Measurements from ENCODE around the gene CNEP1R1. TPM values are rescaled to one million over a fixed set of nuclear protein-coding genes. Genes with fewer than 3 reads are reported as not detected.

CNEP1R1 gene
- total and polyA plus RNA-seq, 9 of the 15 experiments (the other 6 are each of a cell fraction or from before 2014, with no cell fraction given) = 7.6 to 20.1 (median 10.6) TPM

DNA sequence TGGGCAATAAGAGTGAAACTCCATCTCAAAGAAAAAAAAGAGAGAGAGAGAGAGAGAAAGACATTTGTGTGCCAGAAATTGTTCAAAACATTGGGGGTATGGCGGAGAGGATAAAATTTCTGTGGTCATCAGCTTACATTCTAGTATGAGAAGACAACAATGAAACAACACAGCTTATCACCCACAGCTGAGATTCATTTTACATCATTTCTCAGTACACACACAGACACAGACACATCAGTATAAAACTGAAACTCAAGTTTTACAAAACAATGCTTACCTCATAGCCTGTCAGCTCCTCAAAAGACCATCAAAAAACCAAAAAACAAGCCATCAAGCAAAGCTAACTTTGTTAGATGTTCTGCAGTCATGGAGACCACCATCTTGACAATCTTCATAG, 31.4 kb upstream of the CNEP1R1 start:
- intact Hi-C loops (cut with micrococcal nuclease) = no loop called here
- no peak overlapping the region for H3K4me3 ChIP-seq
- H3K27me3 ChIP-seq (ENCODE audit: control insufficient read depth in 2 of 2, insufficient read depth in 2 of 2, low read length in 2 of 2) = peaks cover 2 to 11% of the 10 kb centered on the region in 2 experiments; a peak in 3 of 5 replicates
- 0% methylated on average over 1 of the region's 1 CpG for WGBS (ENCODE audit: insufficient coverage, low coverage, missing lambda C conversion rate)
- TF ChIP-seq FOXA3 (CRISPR knock-in tag; conservative IDR thresholded peaks at IDR 0.05 in 1 of 2, IDR thresholded peaks at IDR 0.05 in 1 of 2) (no peak), NBN (IDR thresholded peaks at IDR 0.05; ENCODE audit: low read depth) (no peak), KDM1A (IDR thresholded peaks at IDR 0.05) (no peak), FOXP1 (CRISPR knock-in tag; IDR thresholded peaks at IDR 0.05) (no peak), SMARCA4 (IDR thresholded peaks at IDR 0.05) (no peak), SAFB2 (IDR thresholded peaks at IDR 0.05; ENCODE audit: borderline replicate concordance, low read depth, low read length, severe bottlenecking) (no peak)
- TF ChIP-seq, protein P1, sequence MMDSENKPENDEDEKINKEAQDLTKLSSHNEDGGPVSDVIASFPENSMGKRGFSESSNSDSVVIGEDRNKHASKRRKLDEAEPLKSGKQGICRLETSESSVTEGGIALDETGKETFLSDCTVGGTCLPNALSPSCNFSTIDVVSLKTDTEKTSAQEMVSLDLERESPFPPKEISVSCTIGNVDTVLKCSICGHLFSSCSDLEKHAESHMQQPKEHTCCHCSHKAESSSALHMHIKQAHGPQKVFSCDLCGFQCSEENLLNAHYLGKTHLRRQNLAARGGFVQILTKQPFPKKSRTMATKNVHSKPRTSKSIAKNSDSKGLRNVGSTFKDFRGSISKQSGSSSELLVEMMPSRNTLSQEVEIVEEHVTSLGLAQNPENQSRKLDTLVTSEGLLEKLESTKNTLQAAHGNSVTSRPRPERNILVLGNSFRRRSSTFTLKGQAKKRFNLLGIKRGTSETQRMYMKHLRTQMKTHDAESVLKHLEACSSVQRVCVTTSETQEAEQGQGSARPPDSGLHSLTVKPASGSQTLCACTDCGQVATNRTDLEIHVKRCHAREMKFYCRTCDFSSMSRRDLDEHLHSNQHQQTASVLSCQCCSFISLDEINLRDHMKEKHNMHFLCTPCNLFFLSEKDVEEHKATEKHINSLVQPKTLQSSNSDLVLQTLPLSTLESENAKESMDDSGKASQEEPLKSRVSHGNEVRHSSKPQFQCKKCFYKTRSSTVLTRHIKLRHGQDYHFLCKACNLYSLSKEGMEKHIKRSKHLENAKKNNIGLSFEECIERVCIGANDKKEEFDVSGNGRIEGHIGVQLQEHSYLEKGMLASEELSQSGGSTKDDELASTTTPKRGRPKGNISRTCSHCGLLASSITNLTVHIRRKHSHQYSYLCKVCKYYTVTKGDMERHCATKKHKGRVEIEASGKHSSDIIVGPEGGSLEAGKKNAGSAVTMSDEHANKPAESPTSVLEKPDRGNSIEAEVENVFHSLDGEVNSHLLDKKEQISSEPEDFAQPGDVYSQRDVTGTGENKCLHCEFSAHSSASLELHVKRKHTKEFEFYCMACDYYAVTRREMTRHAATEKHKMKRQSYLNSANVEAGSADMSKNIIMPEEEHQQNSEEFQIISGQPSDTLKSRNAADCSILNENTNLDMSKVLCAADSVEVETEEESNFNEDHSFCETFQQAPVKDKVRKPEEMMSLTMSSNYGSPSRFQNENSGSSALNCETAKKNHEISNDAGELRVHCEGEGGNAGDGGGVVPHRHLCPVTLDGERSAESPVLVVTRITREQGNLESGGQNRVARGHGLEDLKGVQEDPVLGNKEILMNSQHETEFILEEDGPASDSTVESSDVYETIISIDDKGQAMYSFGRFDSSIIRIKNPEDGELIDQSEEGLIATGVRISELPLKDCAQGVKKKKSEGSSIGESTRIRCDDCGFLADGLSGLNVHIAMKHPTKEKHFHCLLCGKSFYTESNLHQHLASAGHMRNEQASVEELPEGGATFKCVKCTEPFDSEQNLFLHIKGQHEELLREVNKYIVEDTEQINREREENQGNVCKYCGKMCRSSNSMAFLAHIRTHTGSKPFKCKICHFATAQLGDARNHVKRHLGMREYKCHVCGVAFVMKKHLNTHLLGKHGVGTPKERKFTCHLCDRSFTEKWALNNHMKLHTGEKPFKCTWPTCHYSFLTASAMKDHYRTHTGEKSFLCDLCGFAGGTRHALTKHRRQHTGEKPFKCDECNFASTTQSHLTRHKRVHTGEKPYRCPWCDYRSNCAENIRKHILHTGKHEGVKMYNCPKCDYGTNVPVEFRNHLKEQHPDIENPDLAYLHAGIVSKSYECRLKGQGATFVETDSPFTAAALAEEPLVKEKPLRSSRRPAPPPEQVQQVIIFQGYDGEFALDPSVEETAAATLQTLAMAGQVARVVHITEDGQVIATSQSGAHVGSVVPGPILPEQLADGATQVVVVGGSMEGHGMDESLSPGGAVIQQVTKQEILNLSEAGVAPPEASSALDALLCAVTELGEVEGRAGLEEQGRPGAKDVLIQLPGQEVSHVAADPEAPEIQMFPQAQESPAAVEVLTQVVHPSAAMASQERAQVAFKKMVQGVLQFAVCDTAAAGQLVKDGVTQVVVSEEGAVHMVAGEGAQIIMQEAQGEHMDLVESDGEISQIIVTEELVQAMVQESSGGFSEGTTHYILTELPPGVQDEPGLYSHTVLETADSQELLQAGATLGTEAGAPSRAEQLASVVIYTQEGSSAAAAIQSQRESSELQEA (IDR thresholded peaks at IDR 0.05; ENCODE audit: low read depth) = no peak
- POLR2A ChIA-PET = interaction anchor here (0.6 kb wide), 1 partner anchor 182 kb away, joined by 3 read pairs; no protein-coding TSS in a partner anchor
- no TSS peak for BruUV-seq (replicated peaks)
- no peaks in the 10 kb centered on the region for H3K9me1 ChIP-seq (ENCODE audit: control insufficient read depth, insufficient read depth, low read length)
- H3K4me1 ChIP-seq (replicated peaks in 1 of 2; ENCODE audit: control insufficient read depth in 2 of 2, insufficient read depth in 2 of 2, low read length in 2 of 2) = peaks cover 0 to 4% of the 10 kb centered on the region in 2 experiments; a peak in 1 of 5 replicates
- no peak overlapping the region for H3K4me2 ChIP-seq (ENCODE audit: insufficient read depth, low read length)
- no peak for FAIRE-seq
- H3K9me3 ChIP-seq (replicated peaks; ENCODE audit: control insufficient read depth, insufficient read depth, low read depth, low read length) = no peaks in the 10 kb centered on the region
- DNase-seq (ENCODE audit: extremely low read depth in 1 of 4, low spot score in 3 of 4) = no peak
- H3K27ac ChIP-seq (ENCODE audit: extremely low read depth, low read depth, low read length) = no peak overlapping the region
- in situ Hi-C loops (cut with MboI) = no loop called here
- H4K20me1 ChIP-seq (replicated peaks; ENCODE audit: control insufficient read depth, insufficient read depth, low read length) = no peaks in the 10 kb centered on the region
- H3K9ac ChIP-seq (ENCODE audit: insufficient read depth in 1 of 2, low read depth in 2 of 2, low read length in 2 of 2) = no peak overlapping the region
- ATAC-seq = no peak
- H3K36me3 ChIP-seq (ENCODE audit: control insufficient read depth, insufficient read depth, low read length) = no peaks in the 10 kb centered on the region
- no peaks in the 10 kb centered on the region for H3K79me2 ChIP-seq (ENCODE audit: control insufficient read depth, insufficient read depth, low read length)
- CTCF ChIA-PET (ENCODE audit: low intra/inter-chr PET ratio) = no interaction called here
- H2AFZ ChIP-seq (ENCODE audit: low read depth, low read length) = no peak overlapping the region
